ENCODE measurements around the gene OPRL1. TPM values are rescaled to one million over a fixed set of nuclear protein-coding genes. Genes with fewer than 3 reads are reported as not detected.
A peak's percentile ranks its signal among the peaks of the same experiment; 100 is the strongest.

OPRL1 gene
- total and polyA plus RNA-seq, 5 donors: 0.50 to 1.3 (median 0.91) TPM

DNA sequence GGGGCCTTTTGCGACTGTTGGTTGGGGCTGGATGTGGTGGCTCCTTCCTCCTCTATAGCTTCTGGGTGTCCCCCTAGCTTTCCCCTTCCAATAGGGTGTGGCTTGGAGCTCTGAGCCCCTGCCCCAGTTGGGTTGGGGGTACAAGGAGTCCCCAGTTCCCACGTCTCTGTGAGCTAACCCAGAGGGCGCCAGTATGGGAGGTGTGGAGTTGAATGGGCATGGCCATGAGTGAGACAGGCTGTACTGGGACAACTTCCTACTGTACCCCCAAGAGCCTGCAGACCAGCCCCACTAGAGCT lies 42.7 kb upstream of the OPRL1 start:
- ATAC-seq: no peak
- H3K9me3 ChIP-seq (ENCODE audit: control insufficient read depth, low read length): no peaks in the 10 kb centered on the region
- intact Hi-C loops (cut with DNase I): loop anchor here in 1 of 4 donors (5.0 kb wide), 1 partner anchor 85 kb away; no protein-coding TSS in a partner anchor
- no peak overlapping the region for H3K27ac ChIP-seq (ENCODE audit: low read length)
- no peaks in the 10 kb centered on the region for H3K4me1 ChIP-seq (ENCODE audit: control insufficient read depth, insufficient read depth, low read length)
- H3K4me3 ChIP-seq (ENCODE audit: low read length): no peak overlapping the region
- no peaks in the 10 kb centered on the region for H3K27me3 ChIP-seq (ENCODE audit: control insufficient read depth, insufficient read depth)
- WGBS: 77% methylated on average over 3 of the region's 3 CpGs
- DNase-seq: no peak

GRCh38 chr20:64037498-64038213 lies 42.2 kb upstream of the OPRL1 start:
- no peaks in the 10 kb centered on the region for H3K27me3 ChIP-seq (ENCODE audit: control insufficient read depth, insufficient read depth)
- no peak overlapping the region for H3K4me3 ChIP-seq (ENCODE audit: low read length)
- WGBS: 10% methylated on average over 36 of the region's 36 CpGs
- DNase-seq (no peak), ATAC-seq (no peak)
- intact Hi-C loops (cut with DNase I): loop anchor here in 1 of 4 donors (5.0 kb wide), 1 partner anchor 85 kb away; no protein-coding TSS in a partner anchor
- no peaks in the 10 kb centered on the region for H3K9me3 ChIP-seq (ENCODE audit: control insufficient read depth, low read length)
- no peaks in the 10 kb centered on the region for H3K4me1 ChIP-seq (ENCODE audit: control insufficient read depth, insufficient read depth, low read length)
- H3K27ac ChIP-seq (ENCODE audit: low read length): no peak overlapping the region

DNA sequence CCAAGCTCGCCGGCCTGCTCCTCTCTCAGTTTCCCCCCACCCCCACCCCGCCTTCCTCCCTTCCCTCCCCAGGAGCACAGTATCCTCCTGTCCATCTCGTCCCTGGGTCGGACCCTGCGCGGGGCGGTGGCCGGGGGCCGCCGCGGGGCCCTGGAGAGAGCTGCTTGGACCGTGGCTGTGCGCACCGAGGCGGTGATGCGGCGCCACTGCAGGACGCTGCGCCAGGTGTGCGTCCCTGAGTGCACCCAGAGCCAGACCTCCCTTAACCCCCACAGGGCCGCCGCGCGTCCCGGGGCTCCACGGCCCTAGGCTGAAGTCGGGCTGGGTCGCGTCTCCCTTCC lies 41.7 kb upstream of the OPRL1 start:
- no peaks in the 10 kb centered on the region for H3K9me3 ChIP-seq (ENCODE audit: control insufficient read depth, low read length)
- no peaks in the 10 kb centered on the region for H3K4me1 ChIP-seq (ENCODE audit: control insufficient read depth, insufficient read depth, low read length)
- H3K4me3 ChIP-seq (ENCODE audit: low read length): peak overlapping the region; percentile 49
- no peaks in the 10 kb centered on the region for H3K27me3 ChIP-seq (ENCODE audit: control insufficient read depth, insufficient read depth)
- intact Hi-C loops (cut with DNase I): loop anchor here in 1 of 4 donors (5.0 kb wide), 1 partner anchor 84 kb away; no protein-coding TSS in a partner anchor
- WGBS: 3% methylated on average over 30 of the region's 30 CpGs
- ATAC-seq (peak in 1 of 2 donors; percentile 2), DNase-seq (no peak)
- H3K27ac ChIP-seq (ENCODE audit: low read length): peak overlapping the region; percentile 13

DNA sequence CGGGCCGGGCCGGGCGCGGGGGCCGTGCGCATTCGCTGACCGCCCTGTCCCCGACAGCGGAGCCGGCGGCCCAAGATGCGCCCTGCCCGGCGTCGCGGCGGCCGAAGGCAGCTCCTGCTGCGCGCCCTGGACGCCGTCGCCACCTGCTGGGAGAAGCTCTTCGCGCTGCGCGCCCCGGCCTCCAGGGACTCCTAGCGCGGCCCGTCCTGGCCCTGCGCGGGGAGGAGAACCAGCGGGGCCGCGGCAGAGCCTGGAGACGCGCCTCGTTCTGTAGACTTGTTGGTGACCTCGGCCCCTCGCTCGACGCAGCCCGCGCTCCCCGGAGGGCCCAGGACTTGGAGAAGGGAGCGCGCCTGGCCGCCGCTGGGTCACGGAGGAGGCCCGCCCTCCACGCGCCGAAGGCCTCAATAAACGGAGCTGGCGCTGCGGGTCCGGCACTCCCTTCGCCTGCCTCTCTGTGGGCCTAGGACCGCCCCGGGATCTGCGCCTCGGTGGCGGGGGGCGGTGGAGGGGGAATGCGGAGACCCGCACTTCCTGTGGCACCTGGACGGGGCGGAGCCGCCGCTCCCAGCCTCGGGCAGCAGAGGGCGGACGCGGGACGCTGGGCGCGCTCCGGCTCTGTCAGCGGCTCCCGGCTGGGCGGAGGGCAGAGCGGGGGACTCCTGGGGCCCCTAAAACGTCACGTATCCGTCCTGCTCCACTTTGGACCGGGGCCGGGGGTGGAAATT lies 41.2 kb upstream of the OPRL1 start:
- Histone ChIP-seq H3K27me3 (ENCODE audit: control insufficient read depth, insufficient read depth) (no peaks in the 10 kb centered on the region), H3K4me3 (ENCODE audit: low read length) (peak overlapping the region; percentile 49)
- intact Hi-C loops (cut with DNase I): loop anchor here in 1 of 4 donors (5.0 kb wide), 1 partner anchor 84 kb away; no protein-coding TSS in a partner anchor

DNA sequence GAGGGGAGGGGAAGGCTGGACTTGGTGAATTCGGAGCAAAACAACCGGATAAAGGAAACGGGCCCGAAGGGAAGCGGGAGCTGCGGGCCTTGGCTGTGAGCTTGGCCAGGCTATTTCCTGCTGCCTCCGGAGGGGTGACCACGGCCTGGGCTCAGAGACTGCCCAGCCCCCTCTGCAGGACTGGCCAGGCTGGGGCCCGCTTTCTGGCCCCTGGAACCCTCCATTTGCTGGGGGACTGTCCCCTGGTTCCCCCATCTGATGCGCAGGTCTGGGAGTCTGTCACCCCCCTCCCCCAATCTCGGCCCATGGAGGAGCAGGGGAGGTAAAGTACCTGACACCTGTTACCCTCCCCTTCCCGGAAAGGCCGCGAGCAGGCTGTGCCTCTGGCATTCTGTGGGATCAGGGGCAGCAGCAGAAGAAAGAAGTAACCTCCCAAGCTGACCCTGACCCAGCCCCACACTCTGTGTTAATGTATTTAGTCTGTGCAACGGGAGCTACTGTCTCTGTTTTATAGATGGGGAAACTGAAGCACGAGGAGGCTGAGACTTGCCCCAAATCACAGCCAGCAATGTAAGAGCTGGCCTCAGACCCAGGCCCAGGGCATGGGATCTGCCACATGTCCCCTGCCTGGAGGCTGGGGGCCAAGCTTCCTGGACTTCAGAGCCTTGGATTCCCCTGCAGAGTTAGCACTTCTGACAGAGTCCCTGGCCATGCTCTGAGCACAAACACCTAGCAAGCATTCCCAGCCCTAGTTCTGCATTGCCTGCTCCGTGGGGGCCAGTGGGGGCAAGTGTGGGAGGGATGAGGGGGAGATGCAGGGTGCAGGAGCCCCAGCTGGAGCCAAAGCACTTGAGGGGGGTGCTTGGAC lies 40.4 kb upstream of the OPRL1 start:
- intact Hi-C loops (cut with DNase I): loop anchor here in 1 of 4 donors (5.0 kb wide), 1 partner anchor 83 kb away; no protein-coding TSS in a partner anchor
- peak overlapping the region; percentile 49 for H3K4me3 ChIP-seq (ENCODE audit: low read length)
- no peaks in the 10 kb centered on the region for H3K27me3 ChIP-seq (ENCODE audit: control insufficient read depth, insufficient read depth)
- peak overlapping the region; percentile 15 for H3K27ac ChIP-seq (ENCODE audit: low read length)
- ATAC-seq: peak; percentile 60 to 70
- H3K4me1 ChIP-seq (ENCODE audit: control insufficient read depth, insufficient read depth, low read length): no peaks in the 10 kb centered on the region
- H3K9me3 ChIP-seq (ENCODE audit: control insufficient read depth, low read length): no peaks in the 10 kb centered on the region
- 10% methylated on average over 17 of the region's 17 CpGs for WGBS
- no peak for DNase-seq

More for the DNA sequence above, 41.2 kb upstream of the OPRL1 start:
- Histone ChIP-seq H3K27ac (ENCODE audit: low read length) (peak overlapping the region; percentile 46), H3K9me3 (ENCODE audit: control insufficient read depth, low read length) (no peaks in the 10 kb centered on the region), H3K4me1 (ENCODE audit: control insufficient read depth, insufficient read depth, low read length) (no peaks in the 10 kb centered on the region)
- WGBS: under 1% methylated on average over 91 of the region's 91 CpGs
- DNase-seq (peak; percentile 83 to 92 (median 92)), ATAC-seq (peak; percentile 86)

DNA sequence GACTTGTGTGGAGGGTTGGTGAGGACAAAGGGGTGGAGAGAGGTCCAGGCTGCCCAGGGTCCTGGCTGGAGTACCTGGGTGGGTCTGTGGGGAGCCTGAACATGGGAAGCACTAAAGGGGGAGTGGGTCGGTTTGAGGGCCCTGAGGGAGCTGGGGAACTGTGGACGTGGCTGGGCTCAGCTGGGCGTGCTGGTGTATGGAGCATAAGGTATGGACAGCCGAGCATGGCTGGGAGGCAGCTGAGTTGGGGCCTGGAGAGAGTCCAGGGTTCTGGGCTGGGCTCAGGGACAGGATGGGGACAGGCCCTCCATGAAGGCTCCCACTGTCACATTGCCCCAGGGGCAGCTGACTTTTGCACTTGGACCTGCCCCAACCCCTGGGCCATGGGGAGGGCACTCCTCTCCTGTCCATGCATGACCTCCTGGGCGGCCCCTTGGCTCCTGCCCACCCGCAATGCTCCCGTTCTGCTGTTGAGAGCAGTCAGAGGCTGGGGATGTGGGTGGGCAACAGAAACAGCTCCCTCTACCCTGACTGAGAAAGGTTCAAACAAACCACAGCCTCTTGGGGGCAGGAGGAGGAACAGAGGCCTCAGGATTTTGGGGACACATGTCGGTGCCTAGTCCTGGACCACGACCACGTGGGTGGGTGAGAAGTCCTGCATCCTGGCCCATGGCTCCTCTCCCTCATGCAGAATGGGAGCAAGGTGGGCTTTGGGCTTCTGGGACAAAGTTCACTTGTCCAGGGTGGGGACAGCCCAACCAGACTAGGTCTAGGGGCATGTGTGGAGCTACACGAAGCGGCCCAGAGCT lies 39.4 kb upstream of the OPRL1 start:
- H3K27ac ChIP-seq (ENCODE audit: low read length): peak overlapping the region; percentile 8
- intact Hi-C loops (cut with DNase I): no loop called here
- H3K9me3 ChIP-seq (ENCODE audit: control insufficient read depth, low read length): no peaks in the 10 kb centered on the region
- ATAC-seq (no peak), DNase-seq (no peak)
- H3K27me3 ChIP-seq (ENCODE audit: control insufficient read depth, insufficient read depth): no peaks in the 10 kb centered on the region
- 59% methylated on average over 12 of the region's 12 CpGs for WGBS
- H3K4me1 ChIP-seq (ENCODE audit: control insufficient read depth, insufficient read depth, low read length): no peaks in the 10 kb centered on the region
- no peak overlapping the region for H3K4me3 ChIP-seq (ENCODE audit: low read length)

- DNase-seq (no peak), ATAC-seq (no peak)
- no peak overlapping the region for H3K4me3 ChIP-seq (ENCODE audit: low read length)
- H3K27me3 ChIP-seq (ENCODE audit: control insufficient read depth, insufficient read depth): no peaks in the 10 kb centered on the region
- no peaks in the 10 kb centered on the region for H3K4me1 ChIP-seq (ENCODE audit: control insufficient read depth, insufficient read depth, low read length)
- intact Hi-C loops (cut with DNase I): no loop called here
- WGBS: 44% methylated on average over 15 of the region's 15 CpGs
- no peaks in the 10 kb centered on the region for H3K9me3 ChIP-seq (ENCODE audit: control insufficient read depth, low read length)
- H3K27ac ChIP-seq (ENCODE audit: low read length): no peak overlapping the region
Measured at GRCh38 chr20:64041040-64041780, 38.7 kb upstream of the OPRL1 start.

GRCh38 chr20:64041781-64042053 lies 38.2 kb upstream of the OPRL1 start:
- ATAC-seq: no peak

DNA sequence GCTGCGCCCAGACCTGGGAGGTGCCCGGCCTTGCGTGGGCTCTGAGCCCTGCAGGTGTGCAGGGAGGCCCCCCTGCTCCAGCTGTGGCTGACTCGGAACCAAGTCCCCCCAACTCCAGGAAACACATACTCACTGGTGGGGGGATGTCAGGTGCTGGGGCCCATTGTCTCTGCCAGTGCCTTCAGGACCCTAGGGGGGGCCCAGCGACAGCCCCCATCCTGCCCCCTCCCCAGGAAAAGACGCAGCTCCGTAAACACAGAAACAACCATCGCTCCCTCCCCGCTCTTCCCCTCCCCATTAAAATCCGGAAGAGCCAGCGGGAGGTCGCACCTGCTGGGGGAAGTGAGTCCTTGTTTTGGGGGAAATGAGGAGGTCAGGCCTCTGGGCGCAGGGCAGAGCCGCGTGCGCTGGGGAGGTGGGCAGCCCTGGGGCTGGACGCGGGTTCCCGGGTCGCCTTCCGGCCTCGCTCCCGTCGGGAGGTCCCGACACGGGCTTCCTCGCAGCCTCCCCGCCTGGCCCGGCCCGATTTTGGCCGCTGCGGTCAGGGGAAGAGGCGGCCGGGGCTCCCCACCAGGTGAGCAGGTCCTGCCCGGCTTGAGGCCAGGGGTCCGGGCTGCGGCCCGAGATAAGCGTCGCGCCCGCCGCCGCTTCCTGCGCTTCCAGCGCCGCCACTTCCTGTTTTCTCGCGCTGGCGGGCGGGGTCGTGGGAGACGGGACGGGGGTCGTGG lies 37.7 kb upstream of the OPRL1 start:
- DNase-seq: peak in 2 of 3 donors; percentile 65 to 72
- peak overlapping the region; percentile 43 for H3K4me3 ChIP-seq (ENCODE audit: low read length)
- peak overlapping the region; percentile 19 for H3K27ac ChIP-seq (ENCODE audit: low read length)
- no peak for ATAC-seq
- H3K9me3 ChIP-seq (ENCODE audit: control insufficient read depth, low read length): no peaks in the 10 kb centered on the region
- WGBS: 1% methylated on average over 55 of the region's 55 CpGs
- no peaks in the 10 kb centered on the region for H3K27me3 ChIP-seq (ENCODE audit: control insufficient read depth, insufficient read depth)
- intact Hi-C loops (cut with DNase I): no loop called here
- no peaks in the 10 kb centered on the region for H3K4me1 ChIP-seq (ENCODE audit: control insufficient read depth, insufficient read depth, low read length)

More at GRCh38 chr20:64041781-64042053, 38.2 kb upstream of the OPRL1 start:
- Histone ChIP-seq H3K27ac (ENCODE audit: low read length) (peak overlapping the region; percentile 19), H3K9me3 (ENCODE audit: control insufficient read depth, low read length) (no peaks in the 10 kb centered on the region), H3K27me3 (ENCODE audit: control insufficient read depth, insufficient read depth) (no peaks in the 10 kb centered on the region), H3K4me3 (ENCODE audit: low read length) (peak overlapping the region; percentile 43), H3K4me1 (ENCODE audit: control insufficient read depth, insufficient read depth, low read length) (no peaks in the 10 kb centered on the region)
- intact Hi-C loops (cut with DNase I): no loop called here
- WGBS: 9% methylated on average over 11 of the region's 11 CpGs
- DNase-seq: peak in 1 of 3 donors; percentile 39
